K562 (cell line): Measurements from ENCODE around the gene ATP6V1G2. TPM values are rescaled to one million over a fixed set of nuclear protein-coding genes. Genes with fewer than 3 reads are reported as not detected.
A peak's percentile ranks its signal among the peaks of the same experiment; 100 is the strongest.

Experiments used
- ADNP ChIP-seq: fragments of 200-800 bp; sonication (Bioruptor generic); IDR thresholded peaks from 2 replicates; pipeline ENCODE4 v1.6.1; 2016; ENCODE audit warnings: missing genetic modification characterization, missing compliant biosample characterization
- NFIC ChIP-seq: fragments of 450-650 bp; IDR thresholded peaks from 2 replicates; pipeline ENCODE4 v1.6.1; 2017; ENCODE audit warnings: mild to moderate bottlenecking, inconsistent platforms
- SPI1 ChIP-seq: IDR thresholded peaks from 2 replicates; pipeline ENCODE4 v1.6.1; 2011; ENCODE audit warnings: low read depth, low read length, control low read depth, borderline replicate concordance
- TBL1XR1 ChIP-seq, 2 experiments: IDR thresholded peaks; 2 replicates each; pipeline ENCODE4 v1.6.1; 2012; ENCODE audit warnings: improper control_type of control experiment in 2 of 2, low read length in 2 of 2, mild to moderate bottlenecking in 1 of 2
- ZBTB8A ChIP-seq: fragments of 450-650 bp; IDR thresholded peaks from 2 replicates; pipeline ENCODE4 v1.6.1; 2018; ENCODE audit warnings: mild to moderate bottlenecking, moderate library complexity; ENCODE audit not compliant: partially characterized antibody
- ZNF165 ChIP-seq: fragments of 250-450 bp; sonication (Bioruptor Pico); IDR thresholded peaks from 2 replicates; pipeline ENCODE4 v1.4.0; 2020; ENCODE audit warnings: borderline replicate concordance
- polyA plus RNA-seq, 8 experiments: library from polyadenylated mRNA; depleted of rRNA in 4 of 8; stranded (reverse) in 5 of 8; unstranded in 3 of 8; fragments of >200 nt; fragmentation: Nextera tagmentation in 2 of 8; fragmentation: Illumina TruSeq in 1 of 8; extraction: Ambion mirVana in 2 of 8; extraction: Trizol in 1 of 8; gene quantifications; 2 replicates each; pipeline versions ENCODE4 v1.2.1 to v1.2.3, GENCODE V29; 2011 to 2014; ENCODE audit warnings: inconsistent platforms in 1 of 8, missing spikeins in 1 of 8
- total RNA-seq, 7 experiments: library from RNA; depleted of rRNA in 6 of 7; stranded (reverse); fragments of >200 nt in 6 of 7; fragmentation: Illumina TruSeq in 2 of 7; extraction: Trizol in 2 of 7; gene quantifications; 2 replicates each; pipeline versions ENCODE4 v1.2.1 to v1.2.3, GENCODE V29; 2011 to 2021; ENCODE audit warnings: low replicate concordance in 1 of 7
- TF ChIP-seq, protein P1 (sequence below): fragments of 450-650 bp; IDR thresholded peaks from 2 replicates; pipeline ENCODE4 v1.6.1; 2017; ENCODE audit warnings: antibody characterized with exemption, mild to moderate bottlenecking
- TF ChIP-seq, protein P2 (sequence below): fragments of 200-800 bp; sonication (Bioruptor generic); IDR thresholded peaks from 2 replicates; pipeline ENCODE4 v1.6.1; 2016; ENCODE audit warnings: missing genetic modification characterization, missing compliant biosample characterization
- TF ChIP-seq, protein P3 (sequence below), 2 experiments: IDR thresholded peaks; 2 replicates each; pipeline ENCODE4 v1.6.1; 2012; ENCODE audit warnings: improper control_type of control experiment in 2 of 2, low read depth in 2 of 2, low read length in 2 of 2, borderline replicate concordance in 1 of 2

The ATP6V1G2 gene
- total and polyA plus RNA-seq, 9 of the 15 experiments (the other 6 are each of a cell fraction or from before 2014, with no cell fraction given): 0.14 to 1.5 (median 0.33) TPM

DNA sequence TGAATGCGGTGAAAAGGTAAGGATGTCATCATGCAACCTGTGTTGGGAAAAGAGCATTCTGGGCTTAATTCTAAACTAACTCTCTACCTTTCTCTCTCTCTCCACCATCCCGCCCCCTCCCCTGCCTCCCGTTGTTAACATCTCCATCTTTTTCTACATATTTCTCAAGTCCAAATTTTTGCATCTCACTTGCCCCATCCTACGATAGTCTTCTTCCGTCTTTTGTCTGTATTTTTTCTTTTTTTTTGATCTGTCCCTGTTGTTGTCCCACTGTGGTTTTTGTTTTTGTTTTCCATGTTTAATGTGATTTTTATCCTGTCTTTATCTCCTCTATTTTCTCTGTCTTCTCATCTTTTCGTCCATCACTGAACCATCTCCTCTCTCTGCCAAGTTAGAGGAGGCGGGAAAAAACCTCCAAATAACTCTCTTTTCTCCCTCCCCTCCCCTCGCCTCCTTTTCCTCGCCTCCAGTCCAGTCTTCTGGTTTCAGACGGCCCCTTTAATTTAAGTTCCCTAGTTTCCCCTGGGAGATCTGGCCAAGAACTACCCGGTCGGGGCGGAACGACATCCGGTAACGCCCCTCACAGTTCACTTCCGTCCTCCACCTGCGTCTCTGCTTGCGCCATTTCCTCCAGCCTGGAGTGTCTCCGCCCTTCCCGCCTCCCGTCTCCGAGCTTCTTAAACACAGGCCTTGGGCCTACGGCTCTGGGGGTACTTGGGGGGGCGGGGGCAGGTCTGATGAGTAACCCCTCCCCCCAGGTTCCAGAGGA, 734 bp upstream of the ATP6V1G2 start, which contains the start of gene NFKBIL1 (continued):
- TF ChIP-seq, protein P1, sequence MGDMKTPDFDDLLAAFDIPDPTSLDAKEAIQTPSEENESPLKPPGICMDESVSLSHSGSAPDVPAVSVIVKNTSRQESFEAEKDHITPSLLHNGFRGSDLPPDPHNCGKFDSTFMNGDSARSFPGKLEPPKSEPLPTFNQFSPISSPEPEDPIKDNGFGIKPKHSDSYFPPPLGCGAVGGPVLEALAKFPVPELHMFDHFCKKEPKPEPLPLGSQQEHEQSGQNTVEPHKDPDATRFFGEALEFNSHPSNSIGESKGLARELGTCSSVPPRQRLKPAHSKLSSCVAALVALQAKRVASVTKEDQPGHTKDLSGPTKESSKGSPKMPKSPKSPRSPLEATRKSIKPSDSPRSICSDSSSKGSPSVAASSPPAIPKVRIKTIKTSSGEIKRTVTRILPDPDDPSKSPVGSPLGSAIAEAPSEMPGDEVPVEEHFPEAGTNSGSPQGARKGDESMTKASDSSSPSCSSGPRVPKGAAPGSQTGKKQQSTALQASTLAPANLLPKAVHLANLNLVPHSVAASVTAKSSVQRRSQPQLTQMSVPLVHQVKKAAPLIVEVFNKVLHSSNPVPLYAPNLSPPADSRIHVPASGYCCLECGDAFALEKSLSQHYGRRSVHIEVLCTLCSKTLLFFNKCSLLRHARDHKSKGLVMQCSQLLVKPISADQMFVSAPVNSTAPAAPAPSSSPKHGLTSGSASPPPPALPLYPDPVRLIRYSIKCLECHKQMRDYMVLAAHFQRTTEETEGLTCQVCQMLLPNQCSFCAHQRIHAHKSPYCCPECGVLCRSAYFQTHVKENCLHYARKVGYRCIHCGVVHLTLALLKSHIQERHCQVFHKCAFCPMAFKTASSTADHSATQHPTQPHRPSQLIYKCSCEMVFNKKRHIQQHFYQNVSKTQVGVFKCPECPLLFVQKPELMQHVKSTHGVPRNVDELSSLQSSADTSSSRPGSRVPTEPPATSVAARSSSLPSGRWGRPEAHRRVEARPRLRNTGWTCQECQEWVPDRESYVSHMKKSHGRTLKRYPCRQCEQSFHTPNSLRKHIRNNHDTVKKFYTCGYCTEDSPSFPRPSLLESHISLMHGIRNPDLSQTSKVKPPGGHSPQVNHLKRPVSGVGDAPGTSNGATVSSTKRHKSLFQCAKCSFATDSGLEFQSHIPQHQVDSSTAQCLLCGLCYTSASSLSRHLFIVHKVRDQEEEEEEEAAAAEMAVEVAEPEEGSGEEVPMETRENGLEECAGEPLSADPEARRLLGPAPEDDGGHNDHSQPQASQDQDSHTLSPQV: no peak
- TF ChIP-seq NFIC (peak; percentile 74), ZNF165 (no peak), ADNP (tag) (no peak), SPI1 (peak; percentile 88), ZBTB8A (no peak), TBL1XR1 (IDR thresholded peaks at IDR 0.05; ENCODE audit: low read length in 2 of 2) (peak; percentile 79 to 82; a peak in 3 of 4 replicates)
- TF ChIP-seq, protein P2, sequence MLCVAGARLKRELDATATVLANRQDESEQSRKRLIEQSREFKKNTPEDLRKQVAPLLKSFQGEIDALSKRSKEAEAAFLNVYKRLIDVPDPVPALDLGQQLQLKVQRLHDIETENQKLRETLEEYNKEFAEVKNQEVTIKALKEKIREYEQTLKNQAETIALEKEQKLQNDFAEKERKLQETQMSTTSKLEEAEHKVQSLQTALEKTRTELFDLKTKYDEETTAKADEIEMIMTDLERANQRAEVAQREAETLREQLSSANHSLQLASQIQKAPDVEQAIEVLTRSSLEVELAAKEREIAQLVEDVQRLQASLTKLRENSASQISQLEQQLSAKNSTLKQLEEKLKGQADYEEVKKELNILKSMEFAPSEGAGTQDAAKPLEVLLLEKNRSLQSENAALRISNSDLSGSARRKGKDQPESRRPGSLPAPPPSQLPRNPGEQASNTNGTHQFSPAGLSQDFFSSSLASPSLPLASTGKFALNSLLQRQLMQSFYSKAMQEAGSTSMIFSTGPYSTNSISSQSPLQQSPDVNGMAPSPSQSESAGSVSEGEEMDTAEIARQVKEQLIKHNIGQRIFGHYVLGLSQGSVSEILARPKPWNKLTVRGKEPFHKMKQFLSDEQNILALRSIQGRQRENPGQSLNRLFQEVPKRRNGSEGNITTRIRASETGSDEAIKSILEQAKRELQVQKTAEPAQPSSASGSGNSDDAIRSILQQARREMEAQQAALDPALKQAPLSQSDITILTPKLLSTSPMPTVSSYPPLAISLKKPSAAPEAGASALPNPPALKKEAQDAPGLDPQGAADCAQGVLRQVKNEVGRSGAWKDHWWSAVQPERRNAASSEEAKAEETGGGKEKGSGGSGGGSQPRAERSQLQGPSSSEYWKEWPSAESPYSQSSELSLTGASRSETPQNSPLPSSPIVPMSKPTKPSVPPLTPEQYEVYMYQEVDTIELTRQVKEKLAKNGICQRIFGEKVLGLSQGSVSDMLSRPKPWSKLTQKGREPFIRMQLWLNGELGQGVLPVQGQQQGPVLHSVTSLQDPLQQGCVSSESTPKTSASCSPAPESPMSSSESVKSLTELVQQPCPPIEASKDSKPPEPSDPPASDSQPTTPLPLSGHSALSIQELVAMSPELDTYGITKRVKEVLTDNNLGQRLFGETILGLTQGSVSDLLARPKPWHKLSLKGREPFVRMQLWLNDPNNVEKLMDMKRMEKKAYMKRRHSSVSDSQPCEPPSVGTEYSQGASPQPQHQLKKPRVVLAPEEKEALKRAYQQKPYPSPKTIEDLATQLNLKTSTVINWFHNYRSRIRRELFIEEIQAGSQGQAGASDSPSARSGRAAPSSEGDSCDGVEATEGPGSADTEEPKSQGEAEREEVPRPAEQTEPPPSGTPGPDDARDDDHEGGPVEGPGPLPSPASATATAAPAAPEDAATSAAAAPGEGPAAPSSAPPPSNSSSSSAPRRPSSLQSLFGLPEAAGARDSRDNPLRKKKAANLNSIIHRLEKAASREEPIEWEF (CRISPR knock-in tag): no peak
- TF ChIP-seq, protein P3, sequence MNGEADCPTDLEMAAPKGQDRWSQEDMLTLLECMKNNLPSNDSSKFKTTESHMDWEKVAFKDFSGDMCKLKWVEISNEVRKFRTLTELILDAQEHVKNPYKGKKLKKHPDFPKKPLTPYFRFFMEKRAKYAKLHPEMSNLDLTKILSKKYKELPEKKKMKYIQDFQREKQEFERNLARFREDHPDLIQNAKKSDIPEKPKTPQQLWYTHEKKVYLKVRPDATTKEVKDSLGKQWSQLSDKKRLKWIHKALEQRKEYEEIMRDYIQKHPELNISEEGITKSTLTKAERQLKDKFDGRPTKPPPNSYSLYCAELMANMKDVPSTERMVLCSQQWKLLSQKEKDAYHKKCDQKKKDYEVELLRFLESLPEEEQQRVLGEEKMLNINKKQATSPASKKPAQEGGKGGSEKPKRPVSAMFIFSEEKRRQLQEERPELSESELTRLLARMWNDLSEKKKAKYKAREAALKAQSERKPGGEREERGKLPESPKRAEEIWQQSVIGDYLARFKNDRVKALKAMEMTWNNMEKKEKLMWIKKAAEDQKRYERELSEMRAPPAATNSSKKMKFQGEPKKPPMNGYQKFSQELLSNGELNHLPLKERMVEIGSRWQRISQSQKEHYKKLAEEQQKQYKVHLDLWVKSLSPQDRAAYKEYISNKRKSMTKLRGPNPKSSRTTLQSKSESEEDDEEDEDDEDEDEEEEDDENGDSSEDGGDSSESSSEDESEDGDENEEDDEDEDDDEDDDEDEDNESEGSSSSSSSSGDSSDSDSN (IDR thresholded peaks at IDR 0.05; ENCODE audit: borderline replicate concordance in 1 of 2, low read depth in 2 of 2, low read length in 2 of 2): peak; percentile 30 to 79; a peak in 3 of 4 replicates
